Loucy (cell line): ENCODE data around the gene ADGRL1.

ENCODE experiments used
- CTCF ChIP-seq: fragments of 200-600 bp; sonication (generic); conservative IDR thresholded peaks from 2 replicates; pipeline ENCODE4 v1.5.1; 2014; ENCODE audit warnings: mild to moderate bottlenecking, antibody characterized with exemption, low read length
- EZH2phosphoT487 ChIP-seq: fragments of 200-600 bp; IDR thresholded peaks from 2 replicates; pipeline ENCODE4 v1.6.1; 2018; ENCODE audit warnings: antibody characterized with exemption, mild to moderate bottlenecking, moderate library complexity, borderline replicate concordance

DNA sequence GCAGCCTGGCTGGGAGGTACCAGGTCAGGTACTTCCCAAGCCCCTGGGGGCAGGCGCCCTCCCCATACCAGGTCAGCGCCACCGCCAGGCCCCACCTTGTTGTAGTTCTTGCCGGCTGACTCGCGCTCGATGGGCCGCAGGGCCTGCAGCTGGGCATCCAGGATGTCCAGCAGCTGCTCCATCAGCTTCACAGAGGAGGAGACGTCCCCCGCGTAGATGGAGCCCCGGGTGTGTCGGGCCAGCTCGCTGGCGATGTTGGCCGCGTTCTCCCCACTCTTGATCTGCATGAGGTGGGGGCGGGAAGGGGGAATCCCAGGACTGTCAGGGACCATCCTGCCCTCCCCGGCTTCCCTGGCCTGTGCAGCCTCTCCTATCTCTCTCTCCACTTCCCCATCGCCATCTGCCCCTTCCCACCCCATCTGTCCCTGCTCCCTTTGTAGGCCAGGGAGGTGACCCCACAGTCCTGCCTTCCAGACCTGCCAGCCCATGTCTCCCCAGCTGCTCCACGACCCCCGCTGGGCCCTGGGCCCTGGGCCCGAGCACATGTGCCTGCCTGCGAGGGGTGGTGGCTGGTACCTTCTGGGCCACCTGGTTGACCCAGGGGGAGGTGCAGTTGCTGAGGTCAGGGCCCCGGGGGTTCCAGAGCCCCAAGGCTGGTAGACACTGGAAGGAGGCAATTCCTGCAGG, 45.8 kb downstream of the ADGRL1 start:
- TF ChIP-seq CTCF = no peak
- TF ChIP-seq EZH2phosphoT487 = no peak
